Spinal cord (tissue), 10 donors: ENCODE results near the gene TBC1D22A. TPM values are rescaled to one million over a fixed set of nuclear protein-coding genes. Genes with fewer than 3 reads are reported as not detected.

Experiments
- DNase-seq, 6 donors: peaks; one replicate each; pipeline versions ENCODE4 v3.0.0 to v3.0.0-alpha.2; 2013 to 2015; ENCODE audit warnings: low spot score in 6 of 6, low read depth in 4 of 6
- H3K27ac ChIP-seq: one replicate; pipeline ENCODE4 v1.5.1; 2013; ENCODE audit warnings: low read depth, low read length, control low read depth
- H3K27me3 ChIP-seq: one replicate; pipeline ENCODE4 v1.6.1; 2013; ENCODE audit warnings: low read length; ENCODE audit not compliant: control insufficient read depth, insufficient read depth
- H3K36me3 ChIP-seq: one replicate; pipeline ENCODE4 v1.6.1; 2013; ENCODE audit warnings: low read length; ENCODE audit not compliant: control insufficient read depth, insufficient read depth
- H3K4me1 ChIP-seq: one replicate; pipeline ENCODE4 v1.6.1; 2013; ENCODE audit warnings: low read length; ENCODE audit not compliant: control insufficient read depth, insufficient read depth
- H3K4me3 ChIP-seq: one replicate; pipeline ENCODE4 v1.5.1; 2013; ENCODE audit warnings: low read depth, low read length, control low read depth
- H3K9me3 ChIP-seq: one replicate; pipeline ENCODE4 v1.6.1; 2013; ENCODE audit warnings: low read length; ENCODE audit not compliant: control insufficient read depth, insufficient read depth
- WGBS: methylation state at CpG from one replicate; pipeline ENCODE4 v1.1.5; 2013; ENCODE audit warnings: missing lambda C conversion rate; ENCODE audit not compliant: insufficient coverage; 5-methylcytosine and 5-hydroxymethylcytosine counted together
- polyA plus RNA-seq, 2 donors: library from polyadenylated mRNA; unstranded; fragments of 120-200 nt; gene quantifications; one replicate each; pipeline ENCODE4 v1.2.1, GENCODE V29; 2013; ENCODE audit not compliant: insufficient read length in 2 of 2
- total RNA-seq, 2 donors: library from RNA; depleted of rRNA in 1 of 2; stranded (reverse); fragments of 120-200 nt in 1 of 2; fragments of >200 nt in 1 of 2; gene quantifications; one replicate each; pipeline versions ENCODE4 v1.2.3 to v1.2.4, GENCODE V29; 2013 to 2014
- donor health status: healthy.

TBC1D22A gene
- total and polyA plus RNA-seq, 4 donors, result 7.1 to 14.6 (median 10.8) TPM

DNA sequence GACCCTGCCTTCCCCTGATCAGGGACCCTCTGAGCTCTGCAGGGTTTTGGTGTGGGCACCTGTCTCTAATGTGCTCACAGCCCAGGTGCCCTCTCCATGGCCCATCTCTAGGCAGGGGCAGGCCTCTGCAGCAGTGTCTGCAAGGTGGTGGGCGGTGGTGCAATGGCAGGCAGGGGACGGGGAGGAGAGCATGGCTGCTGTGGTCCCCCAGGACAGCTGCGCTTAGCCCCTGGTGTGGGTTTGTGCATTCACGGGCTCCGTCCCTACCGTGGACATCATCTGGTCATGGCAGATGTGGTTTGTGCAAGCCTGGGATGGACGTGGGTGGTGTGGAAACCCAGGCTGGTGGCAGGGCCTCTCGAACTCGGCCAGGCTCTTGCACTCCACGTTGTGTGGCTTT lies 443.1 kb downstream of the TBC1D22A start:
- no peak overlapping the region for H3K27ac ChIP-seq
- no peak for DNase-seq
- 93% methylated on average over 10 of the region's 10 CpGs for WGBS
- H3K4me3 ChIP-seq, result no peak overlapping the region
- H3K9me3 ChIP-seq, result no peaks in the 10 kb centered on the region
- peaks cover 11% of the 10 kb centered on the region for H3K4me1 ChIP-seq
- H3K27me3 ChIP-seq, result no peaks in the 10 kb centered on the region
- H3K36me3 ChIP-seq, result no peaks in the 10 kb centered on the region

DNA sequence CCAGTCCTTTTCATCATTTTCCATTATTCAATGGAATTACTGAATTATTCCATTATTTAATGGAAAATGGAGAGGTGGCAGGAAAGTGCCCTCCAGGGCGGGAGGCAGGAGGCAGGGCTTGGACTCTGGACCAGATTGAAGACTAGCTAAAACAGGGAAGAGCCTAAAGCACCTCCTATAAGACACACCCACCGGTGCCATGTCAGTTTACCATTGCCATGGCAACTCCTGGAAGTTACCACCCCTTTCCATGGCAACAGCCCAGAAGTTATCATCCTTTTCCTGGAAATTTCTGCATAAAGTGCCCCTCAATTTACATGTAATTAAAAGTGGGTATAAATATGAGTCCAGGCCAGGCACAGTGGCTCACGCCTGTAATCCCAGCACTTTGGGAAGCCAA lies 443.7 kb downstream of the TBC1D22A start:
- H3K36me3 ChIP-seq, result no peaks in the 10 kb centered on the region
- H3K9me3 ChIP-seq, result no peaks in the 10 kb centered on the region
- WGBS, result 86% methylated on average over 1 of the region's 3 CpGs
- peaks cover 8% of the 10 kb centered on the region for H3K4me1 ChIP-seq
- no peak overlapping the region for H3K4me3 ChIP-seq
- H3K27ac ChIP-seq, result no peak overlapping the region
- no peak for DNase-seq
- no peaks in the 10 kb centered on the region for H3K27me3 ChIP-seq

DNA sequence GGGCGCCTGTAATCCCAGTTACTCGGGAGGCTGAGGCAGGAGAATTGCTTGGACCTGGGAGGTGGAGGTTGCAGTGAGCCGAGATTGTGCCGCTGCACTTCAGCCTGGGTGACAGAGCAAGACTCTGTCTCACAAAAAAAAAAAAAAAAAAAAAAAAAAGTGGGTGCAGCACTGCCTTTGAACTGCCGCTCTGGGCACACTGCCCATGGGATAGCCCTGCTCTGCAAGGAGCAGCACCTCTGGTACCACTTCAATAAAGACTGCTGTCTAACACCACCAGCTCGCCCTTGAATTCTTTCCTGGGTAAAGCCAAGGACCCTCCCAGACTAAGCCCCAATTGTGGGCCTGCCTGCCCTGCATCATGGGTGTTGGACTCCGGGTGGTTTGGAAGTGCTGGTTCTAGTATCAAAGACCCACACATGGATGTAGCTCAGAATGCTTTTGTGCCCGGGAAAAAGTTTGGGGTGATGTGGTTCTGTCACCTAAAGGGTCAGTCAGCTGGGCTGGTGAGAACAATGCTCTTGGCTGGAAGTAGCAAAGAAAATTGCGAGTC lies 444.3 kb downstream of the TBC1D22A start:
- Histone ChIP-seq H3K27ac (no peak overlapping the region), H3K4me1 (peaks cover 8% of the 10 kb centered on the region), H3K36me3 (no peaks in the 10 kb centered on the region), H3K9me3 (no peaks in the 10 kb centered on the region), H3K4me3 (no peak overlapping the region), H3K27me3 (no peaks in the 10 kb centered on the region)
- WGBS, result 98% methylated on average over 6 of the region's 9 CpGs
- no peak for DNase-seq

DNA sequence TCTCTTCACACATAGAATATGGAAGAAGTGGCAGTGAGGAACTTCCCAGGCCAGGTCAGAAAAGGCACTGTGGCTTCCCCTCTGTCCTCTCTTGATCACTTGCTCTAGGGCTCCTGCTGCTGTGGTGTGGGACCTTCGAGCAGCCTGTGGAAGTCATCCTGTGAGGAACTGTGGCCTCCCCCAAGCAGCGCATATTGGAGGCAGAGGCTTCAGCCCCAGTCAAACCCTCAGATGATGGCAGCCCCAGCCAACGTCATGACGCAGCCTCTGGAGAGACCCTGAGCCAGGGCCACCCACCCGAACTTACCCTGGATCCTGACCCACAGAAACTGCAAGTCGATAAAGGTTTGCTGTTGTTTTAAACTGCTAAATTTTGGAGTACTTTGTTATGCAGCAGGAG lies 444.9 kb downstream of the TBC1D22A start:
- no peak overlapping the region for H3K4me3 ChIP-seq
- no peak for DNase-seq
- H3K9me3 ChIP-seq, result no peaks in the 10 kb centered on the region
- 86% methylated on average over 2 of the region's 6 CpGs for WGBS
- no peaks in the 10 kb centered on the region for H3K27me3 ChIP-seq
- no peaks in the 10 kb centered on the region for H3K36me3 ChIP-seq
- H3K4me1 ChIP-seq, result peaks cover 8% of the 10 kb centered on the region
- H3K27ac ChIP-seq, result no peak overlapping the region

DNA sequence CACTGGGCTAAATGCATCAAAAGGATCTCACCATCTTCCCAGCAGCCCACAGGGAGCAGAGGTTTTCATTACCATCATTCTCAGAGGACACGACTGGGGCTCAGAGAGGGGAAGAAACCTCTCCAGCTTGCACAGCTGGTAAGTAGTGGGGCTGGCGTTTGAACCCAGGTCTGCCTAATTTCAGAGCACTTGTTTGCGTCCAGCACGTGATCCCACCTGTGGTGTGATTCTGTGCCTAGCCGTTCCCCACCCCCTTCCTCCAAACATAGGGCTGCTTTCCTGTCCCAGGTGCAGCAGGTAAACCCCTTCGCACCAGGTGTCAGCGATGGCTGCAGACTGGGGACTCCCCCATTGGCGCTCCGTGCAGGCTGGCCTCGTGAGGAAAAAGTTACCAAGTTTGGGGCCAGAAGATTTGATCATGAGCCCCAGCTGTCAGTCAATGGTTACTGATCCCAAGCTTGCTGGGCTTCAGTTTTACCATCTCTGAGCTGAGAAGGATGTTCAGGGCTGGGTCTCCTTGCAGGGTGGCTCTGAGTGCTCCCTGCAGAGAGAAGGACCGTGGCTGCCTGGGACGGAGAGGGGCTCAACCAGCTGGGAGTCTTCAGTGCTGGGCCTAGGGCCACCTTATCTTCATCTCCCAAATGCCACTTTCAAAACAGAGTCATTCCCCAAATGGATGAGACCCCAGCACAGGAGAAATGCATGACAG lies 445.6 kb downstream of the TBC1D22A start:
- no peaks in the 10 kb centered on the region for H3K36me3 ChIP-seq
- H3K4me1 ChIP-seq, result peaks cover 8% of the 10 kb centered on the region
- DNase-seq, result no peak
- no peak overlapping the region for H3K27ac ChIP-seq
- WGBS, result 92% methylated on average over 12 of the region's 12 CpGs
- H3K4me3 ChIP-seq, result no peak overlapping the region
- no peaks in the 10 kb centered on the region for H3K27me3 ChIP-seq
- H3K9me3 ChIP-seq, result no peaks in the 10 kb centered on the region

DNA sequence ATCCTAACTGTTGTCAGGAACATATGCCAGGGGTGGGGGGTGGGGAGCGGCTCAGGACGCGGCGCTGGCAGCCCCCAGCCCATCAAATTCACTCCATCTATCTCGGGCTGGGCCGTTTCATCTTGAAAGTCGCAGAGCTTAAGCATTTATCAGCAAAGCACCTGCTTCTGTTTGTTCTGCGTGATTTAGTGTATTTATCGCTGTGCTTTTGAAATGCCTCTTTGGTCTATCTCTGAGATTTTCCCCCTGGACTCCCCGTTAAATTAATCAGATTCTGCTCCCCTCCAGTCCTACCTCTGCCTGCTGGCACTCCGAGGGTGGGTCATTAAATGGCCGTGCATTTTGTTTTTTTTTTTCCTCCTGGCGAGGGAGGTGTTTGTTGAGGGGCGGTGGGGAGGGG lies 446.2 kb downstream of the TBC1D22A start:
- Histone ChIP-seq H3K27me3 (no peaks in the 10 kb centered on the region), H3K36me3 (no peaks in the 10 kb centered on the region), H3K4me1 (peaks cover 8% of the 10 kb centered on the region), H3K4me3 (no peak overlapping the region), H3K9me3 (no peaks in the 10 kb centered on the region), H3K27ac (no peak overlapping the region)
- peak in 1 of 6 donors; percentile 34 for DNase-seq
- 52% methylated on average over 6 of the region's 14 CpGs for WGBS

DNA sequence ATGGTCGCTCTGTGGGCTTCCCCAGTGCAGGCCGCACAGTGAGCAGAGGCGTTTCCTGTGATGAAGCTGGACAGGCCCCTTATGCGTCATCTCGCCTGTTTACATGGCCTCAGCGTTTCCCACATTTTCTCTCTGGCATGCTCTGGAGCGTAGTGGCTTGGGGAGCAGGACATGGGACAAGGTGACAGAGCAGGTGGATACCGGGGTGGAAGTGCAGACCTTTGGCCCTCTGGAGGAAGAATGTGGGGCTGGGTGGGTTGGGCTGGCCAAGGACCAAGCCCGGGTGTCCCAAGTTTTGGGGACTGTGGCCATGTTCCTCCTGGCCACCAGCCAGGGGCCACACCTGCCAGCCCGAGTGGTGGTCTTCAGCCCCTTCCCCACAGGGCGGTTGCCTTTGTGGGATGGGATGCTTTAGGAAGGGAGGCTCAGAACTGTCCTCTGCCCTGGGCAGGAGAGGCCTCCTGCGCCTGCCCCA lies 446.6 kb downstream of the TBC1D22A start:
- H3K4me1 ChIP-seq, result peaks cover 8% of the 10 kb centered on the region
- DNase-seq, result no peak
- H3K36me3 ChIP-seq, result no peaks in the 10 kb centered on the region
- WGBS, result 78% methylated on average over 11 of the region's 12 CpGs
- no peaks in the 10 kb centered on the region for H3K9me3 ChIP-seq
- no peaks in the 10 kb centered on the region for H3K27me3 ChIP-seq
- H3K4me3 ChIP-seq, result no peak overlapping the region
- H3K27ac ChIP-seq, result no peak overlapping the region

DNA sequence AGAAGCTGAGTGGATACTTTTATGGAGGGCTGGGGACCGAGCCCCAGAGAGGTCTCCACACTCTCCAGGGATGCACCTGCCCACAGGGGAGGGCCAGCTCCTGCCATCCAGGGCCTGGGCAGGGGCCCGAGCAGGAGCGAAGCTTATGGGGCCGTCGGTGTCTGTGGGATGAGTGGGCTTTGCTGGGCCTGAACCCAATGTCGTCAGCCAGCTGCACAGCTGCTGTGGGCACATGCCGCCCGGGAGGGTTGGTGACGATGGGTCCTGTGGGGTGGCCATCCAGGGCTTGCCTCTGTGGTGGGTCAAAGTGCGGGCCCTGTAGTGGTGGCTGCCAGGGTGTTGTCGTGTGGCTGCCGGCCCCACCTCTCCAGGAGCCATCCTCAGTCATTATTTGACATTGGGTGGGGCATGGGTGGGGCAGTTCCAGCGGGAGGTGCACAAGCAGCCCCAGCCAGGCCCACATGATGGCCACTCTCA lies 447.1 kb downstream of the TBC1D22A start:
- Histone ChIP-seq H3K4me3 (no peak overlapping the region), H3K27me3 (no peaks in the 10 kb centered on the region), H3K4me1 (peaks cover 8% of the 10 kb centered on the region), H3K36me3 (no peaks in the 10 kb centered on the region), H3K27ac (no peak overlapping the region), H3K9me3 (no peaks in the 10 kb centered on the region)
- 91% methylated on average over 13 of the region's 13 CpGs for WGBS
- no peak for DNase-seq

DNA sequence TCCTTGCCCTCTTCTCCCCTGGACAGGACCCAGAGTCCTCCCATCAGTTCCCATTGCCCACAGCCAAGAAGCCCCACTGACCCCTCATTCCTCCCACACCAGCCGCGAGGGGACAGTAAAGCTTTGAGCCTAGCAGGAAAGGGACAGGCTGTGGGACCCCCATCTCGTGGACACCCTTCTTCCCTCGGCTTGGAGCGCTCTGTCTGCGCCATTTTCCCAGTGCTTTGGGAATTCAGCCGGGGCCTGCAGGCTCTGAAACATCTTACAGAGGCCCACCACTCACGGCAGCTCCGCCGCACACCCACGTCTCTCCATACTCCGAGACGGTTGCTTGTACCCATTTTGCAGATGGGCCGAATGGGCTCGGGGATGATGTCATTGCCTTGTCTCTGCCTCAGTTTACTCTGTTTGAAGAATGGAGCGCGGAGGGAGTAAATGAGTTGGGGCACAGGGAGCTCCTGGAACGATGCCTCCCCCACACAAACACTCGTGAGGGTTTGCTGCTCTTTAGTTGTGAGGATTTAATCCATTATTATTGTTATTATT lies 447.7 kb downstream of the TBC1D22A start:
- H3K9me3 ChIP-seq, result no peaks in the 10 kb centered on the region
- H3K27ac ChIP-seq, result no peak overlapping the region
- no peaks in the 10 kb centered on the region for H3K27me3 ChIP-seq
- 95% methylated on average over 13 of the region's 19 CpGs for WGBS
- H3K36me3 ChIP-seq, result no peaks in the 10 kb centered on the region
- peaks cover 8% of the 10 kb centered on the region for H3K4me1 ChIP-seq
- no peak for DNase-seq
- no peak overlapping the region for H3K4me3 ChIP-seq

- no peak overlapping the region for H3K4me3 ChIP-seq
- no peaks in the 10 kb centered on the region for H3K27me3 ChIP-seq
- peaks cover 8% of the 10 kb centered on the region for H3K4me1 ChIP-seq
- WGBS, result 91% methylated on average over 6 of the region's 9 CpGs
- no peaks in the 10 kb centered on the region for H3K36me3 ChIP-seq
- H3K9me3 ChIP-seq, result no peaks in the 10 kb centered on the region
- no peak overlapping the region for H3K27ac ChIP-seq
- DNase-seq, result no peak
Observed at GRCh38 chr22:47210686-47211085, 448.2 kb downstream of the TBC1D22A start.
